Measurements from ENCODE around the gene ERG.

Gene ERG

GRCh38 chr21:38499296-38499695, 1.0 kb upstream of the ERG start:
- DNase-seq (ENCODE audit: low read depth in 2 of 2): no peak

- DNase-seq (ENCODE audit: low read depth in 2 of 2): no peak
These were observed 2.1 kb downstream of the ERG start for GRCh38 chr21:38496224-38496623.

- no peak for DNase-seq (ENCODE audit: low read depth in 2 of 2)
These were observed 2.6 kb downstream of the ERG start for GRCh38 chr21:38495696-38496095.

GRCh38 chr21:38495242-38495641, 3.0 kb downstream of the ERG start:
- no peak for DNase-seq (ENCODE audit: low read depth in 2 of 2)

- no peak for DNase-seq (ENCODE audit: low read depth in 2 of 2)
These were observed 3.6 kb downstream of the ERG start for GRCh38 chr21:38494703-38495102.

- no peak for DNase-seq (ENCODE audit: low read depth in 2 of 2)
These were observed 4.0 kb downstream of the ERG start for GRCh38 chr21:38494251-38494642.

- no peak for DNase-seq (ENCODE audit: low read depth in 2 of 2)
These were observed 4.6 kb downstream of the ERG start for GRCh38 chr21:38493549-38494250.

GRCh38 chr21:38492007-38492406, 6.3 kb downstream of the ERG start:
- DNase-seq (ENCODE audit: low read depth in 2 of 2): no peak

- DNase-seq (ENCODE audit: low read depth in 2 of 2): no peak
These were observed 6.7 kb downstream of the ERG start for GRCh38 chr21:38491536-38491935.

- DNase-seq (ENCODE audit: low read depth in 2 of 2): no peak
These were observed 7.8 kb downstream of the ERG start for GRCh38 chr21:38490411-38491020.

- no peak for DNase-seq (ENCODE audit: low read depth in 2 of 2)
These were observed 8.5 kb downstream of the ERG start for GRCh38 chr21:38489729-38490128.

- DNase-seq (ENCODE audit: low read depth in 2 of 2): no peak
These were observed 9.0 kb downstream of the ERG start for GRCh38 chr21:38489271-38489652.

- DNase-seq (ENCODE audit: low read depth in 2 of 2): no peak
These were observed 9.5 kb downstream of the ERG start for GRCh38 chr21:38488640-38489270.

- no peak for DNase-seq (ENCODE audit: low read depth in 2 of 2)
These were observed 10.2 kb downstream of the ERG start for GRCh38 chr21:38487901-38488639.

GRCh38 chr21:38486706-38487105, 11.6 kb downstream of the ERG start:
- no peak for DNase-seq (ENCODE audit: low read depth in 2 of 2)

- DNase-seq (ENCODE audit: low read depth in 2 of 2): no peak
These were observed 12.1 kb downstream of the ERG start for GRCh38 chr21:38486221-38486620.

- DNase-seq (ENCODE audit: low read depth in 2 of 2): no peak
These were observed 18.4 kb downstream of the ERG start for GRCh38 chr21:38479641-38480525.

- DNase-seq (ENCODE audit: low read depth in 2 of 2): no peak
These were observed 19.5 kb downstream of the ERG start for GRCh38 chr21:38478782-38479181.

GRCh38 chr21:38477226-38477625, 21.1 kb downstream of the ERG start:
- DNase-seq (ENCODE audit: low read depth in 2 of 2): no peak

- DNase-seq (ENCODE audit: low read depth in 2 of 2): no peak
These were observed 21.9 kb downstream of the ERG start for GRCh38 chr21:38476385-38476784.

- no peak for DNase-seq (ENCODE audit: low read depth in 2 of 2)
These were observed 22.8 kb downstream of the ERG start for GRCh38 chr21:38475519-38475918.

- no peak for DNase-seq (ENCODE audit: low read depth in 2 of 2)
These were observed 23.5 kb downstream of the ERG start for GRCh38 chr21:38474796-38475195.
